Upper lobe of right lung (tissue), 1 donor: ENCODE data around the gene USP5. TPM values are rescaled to one million over a fixed set of nuclear protein-coding genes. Genes with fewer than 3 reads are reported as not detected.
"Not testable (repeated sequence)": the region's sequence is repeated elsewhere in the genome, so short reads cannot be mapped to it uniquely, and the experiment has no call there.

Experiments used
- ATAC-seq: fragments of 200-7000 bp; cut with Tn5 transposase; one replicate; pipeline ENCODE4 v1.9.1; 2020; ENCODE audit warnings: mild to moderate bottlenecking, moderate library complexity
- DNase-seq: peaks from one replicate; pipeline ENCODE4 v3.0.0-alpha.2; 2020
- H3K27ac ChIP-seq: fragments of 200-600 bp; one replicate; pipeline ENCODE4 v1.8.0; 2022
- H3K27me3 ChIP-seq: fragments of 200-600 bp; one replicate; pipeline ENCODE4 v1.8.0; 2022; ENCODE audit warnings: mild to moderate bottlenecking
- H3K36me3 ChIP-seq: fragments of 200-600 bp; one replicate; pipeline ENCODE4 v1.8.0; 2022
- H3K4me1 ChIP-seq: fragments of 200-600 bp; one replicate; pipeline ENCODE4 v1.8.0; 2022
- H3K4me3 ChIP-seq: fragments of 200-600 bp; one replicate; pipeline ENCODE4 v1.8.0; 2022; ENCODE audit warnings: mild to moderate bottlenecking
- H3K9me3 ChIP-seq: fragments of 200-600 bp; one replicate; pipeline ENCODE4 v1.8.0; 2022
- CTCF ChIP-seq: fragments of 200-600 bp; IDR thresholded peaks from one replicate; pipeline ENCODE4 v1.8.0; 2022; ENCODE audit warnings: antibody characterized with exemption
- intact Hi-C: fragments of 100-400 bp; cut with DNase I; formaldehyde crosslinking; loops from one replicate; pipeline ENCODE4 v1.11.0; 2022
- total RNA-seq: library from RNA; stranded (reverse); fragmentation: NEBNext Ultra II Directional; extraction: Animal tissue kit (Norgen Biotek cat#: 25700); gene quantifications from one replicate; pipeline ENCODE4 v1.2.1, GENCODE V29; 2021
- donor health status: DM: no; HTN: yes; CAD: no; lungs with severe emphysema.

USP5 gene
- total RNA-seq, 1 donor from 2014 or later: 63.9 TPM

- no peaks in the 10 kb centered on the region for H3K27me3 ChIP-seq
- ATAC-seq (peak; percentile 75), DNase-seq (peak; percentile 94)
- peak; percentile 97 for TF ChIP-seq CTCF
- intact Hi-C loops: loop anchor here (10.0 kb wide), 1 partner anchor 62 kb away; no protein-coding TSS in a partner anchor
- peaks cover 33% of the 10 kb centered on the region for H3K36me3 ChIP-seq
- H3K9me3 ChIP-seq: no peaks in the 10 kb centered on the region
- peaks cover 36% of the 10 kb centered on the region for H3K4me1 ChIP-seq
- H3K4me3 ChIP-seq: peak overlapping the region; percentile 96
- peak overlapping the region; percentile 89 for H3K27ac ChIP-seq
Observed at GRCh38 chr12:6872073-6873048, 20.4 kb downstream of the USP5 start.

- Histone ChIP-seq H3K4me3 (peak within 1 kb of the TSS; percentile 96), H3K27me3 (no peaks in the 10 kb centered on the region), H3K27ac (peak within 1 kb of the TSS; percentile 89), H3K36me3 (peaks cover 33% of the 10 kb centered on the region), H3K4me1 (peaks cover 34% of the 10 kb centered on the region), H3K9me3 (no peaks in the 10 kb centered on the region)
- TF ChIP-seq CTCF: no peak
- DNase-seq (peak; percentile 100), ATAC-seq (peak; percentile 94)
- intact Hi-C loops: loop anchor here (10.0 kb wide), 1 partner anchor 61 kb away; no protein-coding TSS in a partner anchor
Observed at GRCh38 chr12:6873094-6874014, 21.4 kb downstream of the USP5 start, which contains the start of gene SPSB2. SPSB2 (minus strand) TSS chr12:6873303; CDS start chr12:6872901, 402 bp downstream.

GRCh38 chr12:6874015-6874368 is 22.0 kb downstream of the USP5 start:
- peak overlapping the region; percentile 96 for H3K4me3 ChIP-seq
- not testable (repeated sequence) for H3K27me3 ChIP-seq, DNase-seq, ATAC-seq, H3K9me3 ChIP-seq
- H3K36me3 ChIP-seq: peaks cover 33% of the 10 kb centered on the region
- H3K27ac ChIP-seq: peak overlapping the region; percentile 89
- intact Hi-C loops: loop anchor here (10.0 kb wide), 1 partner anchor 61 kb away; no protein-coding TSS in a partner anchor
- H3K4me1 ChIP-seq: peaks cover 27% of the 10 kb centered on the region

GRCh38 chr12:6879824-6880223 is 27.9 kb downstream of the USP5 start:
- peak; percentile 81 for DNase-seq
- not testable (repeated sequence) for H3K27me3 ChIP-seq, H3K9me3 ChIP-seq, H3K4me3 ChIP-seq, H3K4me1 ChIP-seq
- ATAC-seq: peak; percentile 26
- intact Hi-C loops: loop anchor here (10.0 kb wide), 1 partner anchor 55 kb away; no protein-coding TSS in a partner anchor
- peaks cover 21% of the 10 kb centered on the region for H3K36me3 ChIP-seq
- H3K27ac ChIP-seq: peak overlapping the region; percentile 68

- Histone ChIP-seq H3K27ac (no peak overlapping the region), H3K9me3 (no peaks in the 10 kb centered on the region), H3K27me3 (no peaks in the 10 kb centered on the region), H3K4me3 (no peak overlapping the region), H3K4me1 (peaks cover 8% of the 10 kb centered on the region), H3K36me3 (peaks cover 16% of the 10 kb centered on the region)
- DNase-seq: no peak
- no peak for TF ChIP-seq CTCF
- ATAC-seq: no peak
- intact Hi-C loops: no loop called here
Observed at GRCh38 chr12:6883252-6883651, 31.3 kb downstream of the USP5 start.

- H3K4me1 ChIP-seq: peaks cover 8% of the 10 kb centered on the region
- H3K4me3 ChIP-seq: no peak overlapping the region
- no peak overlapping the region for H3K27ac ChIP-seq
- ATAC-seq: no peak
- intact Hi-C loops: no loop called here
- no peak for TF ChIP-seq CTCF
- peaks cover 16% of the 10 kb centered on the region for H3K36me3 ChIP-seq
- no peaks in the 10 kb centered on the region for H3K27me3 ChIP-seq
- no peaks in the 10 kb centered on the region for H3K9me3 ChIP-seq
- no peak for DNase-seq
Observed at GRCh38 chr12:6883683-6884082, 31.7 kb downstream of the USP5 start.
